Upper lobe of left lung (tissue), 6 donors: ENCODE data around the gene GPC1. TPM values are rescaled to one million over a fixed set of nuclear protein-coding genes. Genes with fewer than 3 reads are reported as not detected.

Source experiments
- ATAC-seq, 2 donors: fragments of 200-7000 bp; cut with Tn5 transposase; one replicate each; pipeline ENCODE4 v1.9.1; 2022; ENCODE audit warnings: mild to moderate bottlenecking in 2 of 2, moderate library complexity in 2 of 2; ENCODE audit not compliant: low FRiP score in 2 of 2
- DNase-seq, 2 donors: peaks; one replicate each; pipeline ENCODE4 v3.0.0-alpha.2; 2019 to 2020
- H3K27ac ChIP-seq, 4 donors: fragments of 200-600 bp; sonication (generic); one replicate each; pipeline ENCODE4 v1.5.1; 2016 to 2019
- H3K27me3 ChIP-seq, 4 donors: fragments of 200-600 bp; sonication (generic); one replicate each; pipeline ENCODE4 v1.5.1; 2017 to 2019
- H3K36me3 ChIP-seq, 4 donors: fragments of 200-600 bp; sonication (generic); one replicate each; pipeline ENCODE4 v1.5.1; 2016 to 2019
- H3K4me1 ChIP-seq, 4 donors: fragments of 200-600 bp; sonication (generic); one replicate each; pipeline ENCODE4 v1.5.1; 2018 to 2019
- H3K4me3 ChIP-seq, 4 donors: fragments of 200-600 bp; sonication (generic); one replicate each; pipeline ENCODE4 v1.5.1; 2017 to 2019; ENCODE audit warnings: mild to moderate bottlenecking in 2 of 4, moderate library complexity in 1 of 4
- H3K9me3 ChIP-seq, 4 donors: fragments of 200-600 bp; sonication (generic); one replicate each; pipeline ENCODE4 v1.5.1; 2018 to 2019
- CTCF ChIP-seq, 6 experiments: fragments of 450-650 bp in 4 of 6; fragments of 200-600 bp in 2 of 6; sonication (generic) in 2 of 6; IDR thresholded peaks; one replicate each; pipeline ENCODE4 v1.5.1; 2016 to 2019; ENCODE audit warnings: antibody characterized with exemption in 6 of 6
- EP300 ChIP-seq, 4 donors: sonication (generic); formaldehyde crosslinking; IDR thresholded peaks; one replicate each; pipeline ENCODE4 v1.5.1; 2017; ENCODE audit warnings: antibody characterized with exemption in 4 of 4, control low read depth in 2 of 4
- POLR2A ChIP-seq, 4 donors: fragments of 450-650 bp; IDR thresholded peaks; one replicate each; pipeline ENCODE4 v1.5.1; 2016 to 2017; ENCODE audit warnings: antibody characterized with exemption in 4 of 4, mild to moderate bottlenecking in 2 of 4
- POLR2AphosphoS5 ChIP-seq, 2 donors: sonication (generic); formaldehyde crosslinking; IDR thresholded peaks; one replicate each; pipeline ENCODE4 v1.5.1; 2017; ENCODE audit warnings: antibody characterized with exemption in 2 of 2
- WGBS, 2 donors: methylation state at CpG; one replicate each; pipeline ENCODE4 v1.1.5; 2017 to 2018; 5-methylcytosine and 5-hydroxymethylcytosine counted together
- total RNA-seq, 6 donors: library from RNA; depleted of rRNA in 4 of 6; stranded (reverse); fragments of >200 nt in 4 of 6; gene quantifications; one replicate each; pipeline versions ENCODE4 v1.1.0 to v1.2.1, GENCODE V29; 2016 to 2021
- donor health status: DM: no; HTN: no; CAD: no; lungs with moderate emphysema.
- donor health status: DM: no; HTN: yes; CAD: no; lungs with severe emphysema.

GPC1 gene
- total RNA-seq, 6 donors from 2014 or later: 16.8 to 45.5 (median 33.2) TPM

- Histone ChIP-seq H3K4me1 (peaks cover 16 to 35% (median 26%) of the 10 kb centered on the region in 4 donors), H3K27ac (peak overlapping the region in 3 of 4 donors; percentile 83 to 89 (median 85)), H3K27me3 (peaks cover 0 to 11% (median 0%) of the 10 kb centered on the region in 4 donors), H3K36me3 (no peaks in the 10 kb centered on the region), H3K9me3 (no peaks in the 10 kb centered on the region), H3K4me3 (peak overlapping the region in 3 of 4 donors; percentile 55 to 76 (median 75))
- 81 to 82% methylated on average over 10 to 16 of the region's 16 CpGs for WGBS, 2 donors
- ATAC-seq (peak in 1 of 2 donors; percentile 23), DNase-seq (peak in 1 of 2 donors; percentile 49)
- TF ChIP-seq POLR2AphosphoS5 (IDR thresholded peaks at IDR 0.05) (no peak), CTCF (IDR thresholded peaks at IDR 0.05) (no peak), EP300 (IDR thresholded peaks at IDR 0.05) (no peak), POLR2A (IDR thresholded peaks at IDR 0.05) (no peak)
Observed at GRCh38 chr2:240433973-240434727, 1.3 kb upstream of the GPC1 start.

- Histone ChIP-seq H3K27ac (peak overlapping the region; percentile 83 to 89 (median 84)), H3K27me3 (peaks cover 0 to 11% (median 0%) of the 10 kb centered on the region in 4 donors), H3K4me3 (peak overlapping the region; percentile 5 to 76 (median 65)), H3K36me3 (no peaks in the 10 kb centered on the region), H3K4me1 (peaks cover 16 to 35% (median 26%) of the 10 kb centered on the region in 4 donors), H3K9me3 (no peaks in the 10 kb centered on the region)
- 2 to 7% methylated on average over 19 to 38 of the region's 71 CpGs for WGBS, 2 donors
- TF ChIP-seq POLR2AphosphoS5 (IDR thresholded peaks at IDR 0.05) (peak in 1 of 2 donors; percentile 17), POLR2A (IDR thresholded peaks at IDR 0.05) (no peak), CTCF (IDR thresholded peaks at IDR 0.05) (no peak)
- ATAC-seq: peak; percentile 75 to 85
- DNase-seq: peak; percentile 86 to 98
Observed at GRCh38 chr2:240434728-240435456, 571 bp upstream of the GPC1 start.

GRCh38 chr2:240435948-240436682 is 652 bp downstream of the GPC1 start:
- WGBS, 2 donors: 0 to 3% methylated on average over 10 to 20 of the region's 88 CpGs
- H3K27me3 ChIP-seq: peaks cover 0 to 11% (median 0%) of the 10 kb centered on the region in 4 donors
- ATAC-seq (peak in 1 of 2 donors; percentile 1), DNase-seq (peak in 1 of 2 donors; percentile 90)
- peaks cover 16 to 35% (median 26%) of the 10 kb centered on the region in 4 donors for H3K4me1 ChIP-seq
- H3K36me3 ChIP-seq: no peaks in the 10 kb centered on the region
- H3K4me3 ChIP-seq: peak overlapping the region; percentile 35 to 76 (median 65)
- peak overlapping the region; percentile 83 to 89 (median 84) for H3K27ac ChIP-seq
- TF ChIP-seq POLR2AphosphoS5 (IDR thresholded peaks at IDR 0.05) (no peak), CTCF (IDR thresholded peaks at IDR 0.05) (no peak), EP300 (IDR thresholded peaks at IDR 0.05) (no peak), POLR2A (IDR thresholded peaks at IDR 0.05) (no peak)
- no peaks in the 10 kb centered on the region for H3K9me3 ChIP-seq

- H3K27me3 ChIP-seq: peaks cover 0 to 11% (median 0%) of the 10 kb centered on the region in 4 donors
- ATAC-seq: no peak
- TF ChIP-seq POLR2AphosphoS5 (IDR thresholded peaks at IDR 0.05) (no peak), POLR2A (IDR thresholded peaks at IDR 0.05) (no peak), EP300 (IDR thresholded peaks at IDR 0.05) (no peak), CTCF (IDR thresholded peaks at IDR 0.05) (no peak)
- peak overlapping the region in 3 of 4 donors; percentile 83 to 89 (median 85) for H3K27ac ChIP-seq
- peaks cover 16 to 35% (median 26%) of the 10 kb centered on the region in 4 donors for H3K4me1 ChIP-seq
- 11 to 30% methylated on average over 9 to 43 of the region's 45 CpGs for WGBS, 2 donors
- peak in 1 of 2 donors; percentile 88 for DNase-seq
- H3K9me3 ChIP-seq: no peaks in the 10 kb centered on the region
- H3K36me3 ChIP-seq: no peaks in the 10 kb centered on the region
- H3K4me3 ChIP-seq: peak overlapping the region; percentile 35 to 76 (median 65)
Observed at GRCh38 chr2:240436683-240437550, 1.5 kb downstream of the GPC1 start.
